HG02759 (cell line): ENCODE data around the gene OSBPL9.
"Not testable (repeated sequence)": the region's sequence is repeated elsewhere in the genome, so short reads cannot be mapped to it uniquely, and the experiment has no call there.

ENCODE experiments used
- ATAC-seq: cut with Tn5 transposase; IDR thresholded peaks from one replicate; pipeline ENCODE4 v1.9.1; 2021; ENCODE audit warnings: mild to moderate bottlenecking, moderate library complexity; ENCODE audit not compliant: unreplicated experiment

OSBPL9 gene

DNA sequence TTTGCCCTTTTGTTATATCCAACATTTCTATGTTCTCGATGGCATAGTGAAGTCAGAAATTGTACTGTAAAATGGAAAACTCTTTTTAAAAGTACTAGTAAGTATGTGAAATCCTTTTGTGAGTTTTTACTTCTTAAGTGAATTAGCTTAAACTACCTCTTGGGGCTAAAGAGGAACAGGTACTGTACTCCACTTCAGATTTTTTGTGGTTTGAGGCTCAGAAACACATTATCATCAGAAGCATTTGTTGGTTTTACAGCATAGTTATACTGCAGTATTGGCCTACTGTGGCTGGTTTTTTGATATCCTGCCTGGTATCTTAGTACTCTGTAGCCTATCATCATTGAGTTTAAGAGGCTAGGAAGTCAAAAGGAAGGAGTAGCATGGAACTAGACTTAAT is 144.5 kb downstream of the OSBPL9 start:
- no peak for ATAC-seq

DNA sequence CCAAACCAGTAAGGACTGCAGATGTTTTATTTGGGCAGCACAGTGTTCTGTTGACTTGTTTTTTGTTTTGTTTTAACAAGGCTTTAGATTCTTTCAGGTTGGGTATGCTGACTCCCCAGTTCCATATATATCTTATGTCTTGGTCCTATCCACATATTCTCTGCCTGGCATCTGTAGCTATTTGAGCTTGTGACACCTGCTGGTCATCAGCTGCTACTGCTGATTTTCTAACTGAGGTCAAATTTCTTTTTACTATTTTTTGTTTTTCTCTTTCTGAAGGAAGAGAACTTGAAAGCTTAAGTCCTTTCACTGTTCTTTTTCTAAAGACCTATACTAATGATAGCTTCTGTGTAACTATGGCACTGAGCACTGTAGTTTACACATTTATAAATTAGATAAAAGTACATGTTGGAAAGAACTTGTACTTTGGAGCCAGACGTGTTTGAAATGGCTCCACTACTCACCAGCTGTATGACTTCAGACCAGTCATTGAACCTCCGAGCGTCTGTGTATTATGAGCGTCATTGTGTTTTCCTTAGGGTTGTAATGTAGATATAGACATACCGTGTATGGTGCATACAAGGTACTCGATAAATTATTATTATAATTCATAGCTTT is 152.2 kb downstream of the OSBPL9 start:
- ATAC-seq = no peak

DNA sequence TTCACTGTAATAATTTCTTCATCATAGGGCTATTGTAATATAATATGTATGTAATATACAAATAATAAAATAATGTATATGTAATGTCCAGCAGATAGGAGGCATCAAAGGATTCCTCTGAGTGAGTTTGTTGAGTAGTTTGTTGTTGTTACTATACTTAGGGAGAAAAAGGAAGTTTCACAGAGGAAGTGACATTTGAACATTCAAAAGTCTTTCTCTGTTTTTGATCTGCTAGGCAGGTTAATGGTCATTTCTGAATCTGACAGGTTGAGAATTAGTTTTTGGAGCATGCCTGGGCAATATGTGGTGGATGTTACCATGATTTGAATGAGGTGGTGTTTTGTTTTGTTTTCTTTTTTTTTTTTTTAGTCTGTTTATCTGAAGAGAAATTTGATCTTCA is 159.5 kb downstream of the OSBPL9 start:
- ATAC-seq = no peak

DNA sequence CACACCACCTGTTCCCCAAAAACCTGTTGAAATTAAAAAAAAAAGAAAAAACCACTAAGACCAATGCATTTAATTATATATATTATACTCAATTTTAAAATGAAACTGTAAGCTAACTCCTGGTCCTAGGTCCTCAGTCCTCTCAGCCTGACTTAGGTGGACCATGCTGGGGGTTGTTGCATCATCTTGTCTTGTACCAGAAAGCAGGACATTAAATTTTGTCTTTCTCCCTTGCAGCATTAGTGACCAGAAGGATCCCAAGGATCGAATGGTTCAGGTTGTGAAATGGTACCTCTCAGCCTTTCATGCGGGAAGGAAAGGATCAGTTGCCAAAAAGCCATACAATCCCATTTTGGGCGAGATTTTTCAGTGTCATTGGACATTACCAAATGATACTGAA is 164.0 kb downstream of the OSBPL9 start:
- ATAC-seq = no peak

DNA sequence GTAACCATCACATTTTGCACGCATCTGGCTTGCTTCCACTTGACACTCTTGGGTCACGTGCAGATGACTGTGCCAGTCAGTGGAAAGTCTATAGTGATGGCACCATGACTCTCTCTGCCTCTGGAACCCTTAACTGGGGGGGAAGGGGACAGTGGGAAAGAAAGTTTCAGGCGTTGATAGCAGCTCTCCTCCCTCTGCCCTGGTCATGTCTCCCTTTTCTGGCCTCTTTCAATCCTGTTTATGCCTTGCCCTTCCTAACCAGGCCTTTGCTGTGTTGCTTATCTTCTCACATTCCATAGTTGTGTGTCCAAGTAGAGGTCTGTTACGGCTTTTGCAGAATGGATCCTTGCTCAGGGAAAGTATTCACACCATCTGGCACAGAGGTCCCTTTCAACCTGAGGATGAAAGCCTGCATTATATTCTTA is 168.1 kb downstream of the OSBPL9 start:
- no peak for ATAC-seq

DNA sequence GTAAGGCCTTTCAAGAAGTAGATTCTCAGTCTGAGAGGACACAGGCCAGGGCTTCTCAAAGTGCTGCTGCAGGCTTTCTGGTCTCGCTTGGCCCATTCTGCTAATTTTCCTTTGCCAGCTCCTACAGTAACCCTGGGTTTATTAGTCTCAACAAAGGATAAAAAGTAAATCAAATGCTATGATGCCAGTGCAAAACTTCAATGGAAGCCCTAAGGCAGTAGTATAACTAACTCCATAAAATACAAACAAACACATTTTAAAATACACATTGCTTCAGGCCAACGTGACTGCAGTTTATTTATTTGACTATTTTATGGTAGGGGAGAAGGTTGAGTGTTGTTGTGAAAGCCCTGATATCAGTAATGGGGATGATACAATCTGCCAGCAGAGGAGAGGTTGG is 172.0 kb downstream of the OSBPL9 start:
- ATAC-seq = no peak

DNA sequence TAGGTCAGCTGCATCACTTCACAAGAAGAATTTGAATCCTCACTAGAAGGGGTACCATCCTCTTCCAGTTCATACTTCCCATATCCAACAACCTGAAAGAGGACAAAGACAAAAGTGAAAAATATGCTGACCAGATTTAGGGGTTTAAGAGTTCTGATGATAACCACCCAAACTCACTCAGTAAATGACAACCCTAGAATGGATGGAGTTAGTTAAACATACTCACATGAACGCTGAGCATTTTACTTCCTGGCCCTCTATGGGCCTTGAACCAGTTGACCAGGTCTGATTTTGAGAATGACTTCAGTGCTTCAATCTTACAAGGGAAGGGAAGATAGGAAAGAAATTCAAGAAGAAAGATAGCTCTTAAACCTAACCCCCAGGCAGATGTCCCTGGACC is 172.4 kb downstream of the OSBPL9 start:
- ATAC-seq = no peak

DNA sequence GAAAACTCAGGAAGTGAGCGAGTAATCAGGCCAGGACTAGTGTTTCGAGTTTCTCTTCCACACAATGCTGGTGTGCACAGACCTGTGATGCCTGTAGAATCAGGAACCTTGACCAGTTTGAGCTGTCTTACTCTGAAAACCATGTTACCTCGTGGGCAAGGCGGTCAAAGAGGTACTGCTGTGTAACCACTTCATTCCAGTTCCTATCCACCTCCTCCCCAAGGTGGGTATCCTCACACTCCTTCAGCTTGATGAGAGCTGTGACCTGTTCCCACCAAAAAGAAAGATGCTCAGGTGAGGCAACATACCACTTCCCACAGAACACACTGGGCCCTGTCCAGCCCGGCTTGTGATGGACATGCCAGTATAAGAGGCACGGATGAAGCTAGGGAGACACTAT is 173.5 kb downstream of the OSBPL9 start:
- no peak for ATAC-seq

DNA sequence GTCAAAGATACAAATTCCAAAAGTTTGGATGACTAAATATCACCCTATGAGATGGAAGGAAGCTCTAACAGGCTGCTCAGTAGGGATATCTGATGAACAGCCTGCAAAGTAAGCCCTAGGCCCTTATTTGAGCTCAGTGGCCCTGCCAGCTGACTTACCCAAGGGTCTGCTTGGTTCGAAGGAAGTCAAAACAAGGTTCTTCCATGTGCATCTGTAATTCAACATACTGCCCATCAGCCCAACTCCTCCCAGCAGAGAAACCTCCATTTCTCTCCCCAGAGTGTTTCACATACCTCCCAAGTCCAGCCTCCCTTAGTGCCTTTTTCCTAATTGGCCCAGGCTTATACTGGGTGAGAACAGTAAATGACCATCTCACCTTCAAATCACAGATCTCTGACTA is 175.0 kb downstream of the OSBPL9 start:
- no peak for ATAC-seq

DNA sequence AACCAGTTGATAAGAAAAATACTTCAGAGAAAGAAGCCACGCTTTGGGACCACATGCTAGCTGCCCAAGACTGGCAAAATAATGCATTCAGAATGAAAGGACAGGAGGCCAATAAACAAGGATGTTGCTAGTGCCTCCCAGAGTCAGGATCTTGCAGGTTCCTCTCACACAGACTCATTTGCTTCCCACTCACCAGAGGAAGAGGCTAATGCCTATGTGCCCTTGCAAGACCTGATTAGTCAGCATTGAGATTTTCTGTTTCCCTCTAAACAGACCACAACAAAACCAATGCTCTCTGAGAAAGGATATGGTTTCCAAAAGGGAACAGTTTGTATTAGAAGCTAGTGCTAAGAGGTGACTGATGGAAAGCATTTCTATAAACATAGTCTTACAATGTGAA is 176.0 kb downstream of the OSBPL9 start:
- no peak for ATAC-seq

DNA sequence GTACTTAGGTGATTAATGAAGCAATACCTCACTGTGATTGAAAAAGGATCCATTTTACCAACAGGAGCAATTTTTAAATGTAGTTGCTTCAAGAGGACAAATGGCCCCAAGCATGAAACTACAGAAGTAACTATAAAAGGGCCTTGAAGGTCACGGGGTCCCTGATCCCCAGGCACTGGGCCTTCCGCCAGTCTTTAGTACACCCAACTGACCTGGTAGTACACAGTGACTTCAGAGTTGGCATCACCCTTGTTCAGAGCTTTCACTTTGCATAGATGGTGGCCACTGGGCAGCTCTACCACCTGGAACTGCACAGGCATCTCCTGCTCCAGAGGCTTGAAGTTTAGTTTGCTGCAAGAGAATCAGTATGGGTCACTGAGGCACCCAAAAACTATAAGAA is 177.4 kb downstream of the OSBPL9 start:
- no peak for ATAC-seq

DNA sequence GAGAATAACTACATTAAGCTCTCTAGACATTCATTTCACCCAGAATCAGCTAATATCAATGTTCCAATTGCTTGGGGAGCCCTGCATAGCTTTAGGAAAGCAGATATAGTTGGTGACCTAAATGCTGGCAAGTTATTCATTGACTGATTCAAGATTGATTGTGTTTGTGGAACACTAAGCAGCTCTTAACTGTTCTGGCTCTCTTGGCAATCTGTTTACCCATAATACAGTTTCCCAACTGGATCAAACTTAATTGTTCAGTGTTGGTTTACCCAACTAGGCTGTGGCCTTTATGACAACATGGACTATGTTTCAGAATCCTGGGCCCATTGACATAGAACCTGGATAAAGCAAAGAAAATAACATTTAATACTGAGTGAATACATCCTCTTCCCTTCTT is 178.0 kb downstream of the OSBPL9 start:
- ATAC-seq = no peak

DNA sequence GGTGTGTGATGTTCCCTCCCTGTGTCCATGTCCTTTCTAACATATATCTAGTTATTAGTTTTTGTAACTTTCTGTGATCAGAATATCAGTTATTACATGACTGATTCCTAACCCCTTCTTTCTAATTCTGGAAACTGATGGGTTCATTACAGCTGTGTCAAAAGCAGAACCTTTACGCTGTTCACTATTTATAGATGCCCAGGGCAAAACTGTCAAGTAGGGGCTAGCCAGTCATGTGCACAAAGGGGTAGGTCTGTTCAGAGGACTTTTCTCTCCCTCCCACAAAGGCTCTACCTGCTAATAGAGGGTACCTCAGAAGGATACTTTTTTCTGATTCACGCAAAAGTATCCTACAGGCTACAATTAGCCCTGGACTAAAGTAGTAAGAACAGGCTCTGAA is 182.5 kb downstream of the OSBPL9 start:
- ATAC-seq = no peak

DNA sequence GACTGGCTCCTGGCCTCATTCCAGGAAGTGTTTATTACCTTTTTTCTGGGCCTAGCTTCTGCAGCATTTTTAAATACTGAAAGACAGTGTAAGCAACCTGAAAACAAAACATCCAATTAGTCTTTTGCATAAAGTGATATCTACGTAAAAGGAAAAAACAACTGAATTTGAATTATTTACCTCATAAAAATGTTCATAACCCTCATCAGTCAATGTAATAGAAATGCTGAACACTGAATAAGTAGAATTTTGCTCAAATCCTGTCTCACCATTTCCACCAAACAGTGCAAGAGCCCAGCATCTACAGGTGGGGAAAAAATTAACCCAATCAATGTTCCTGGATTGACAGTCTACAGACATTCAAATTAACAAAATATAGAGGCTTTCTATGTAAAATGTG is 197.6 kb downstream of the OSBPL9 start:
- no peak for ATAC-seq

DNA sequence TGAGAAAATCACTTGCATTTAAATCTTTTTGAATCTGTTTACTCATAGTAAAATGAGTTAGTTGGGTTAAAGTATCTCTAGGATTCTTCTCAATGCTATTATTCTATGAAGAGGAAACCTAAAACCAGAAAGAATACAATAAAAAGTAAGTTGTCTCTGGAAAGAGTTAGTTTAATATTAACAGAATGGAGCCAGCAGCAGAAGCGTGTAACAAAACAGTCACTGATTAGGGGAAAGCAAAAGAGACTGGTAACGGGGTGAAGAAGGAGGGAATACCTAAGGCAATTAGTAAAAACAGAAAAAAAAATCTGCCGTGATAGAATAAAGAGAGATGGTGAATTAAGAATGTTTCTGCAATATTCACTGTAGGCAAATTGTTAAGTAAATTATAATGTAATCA is 201.6 kb downstream of the OSBPL9 start:
- ATAC-seq = no peak

DNA sequence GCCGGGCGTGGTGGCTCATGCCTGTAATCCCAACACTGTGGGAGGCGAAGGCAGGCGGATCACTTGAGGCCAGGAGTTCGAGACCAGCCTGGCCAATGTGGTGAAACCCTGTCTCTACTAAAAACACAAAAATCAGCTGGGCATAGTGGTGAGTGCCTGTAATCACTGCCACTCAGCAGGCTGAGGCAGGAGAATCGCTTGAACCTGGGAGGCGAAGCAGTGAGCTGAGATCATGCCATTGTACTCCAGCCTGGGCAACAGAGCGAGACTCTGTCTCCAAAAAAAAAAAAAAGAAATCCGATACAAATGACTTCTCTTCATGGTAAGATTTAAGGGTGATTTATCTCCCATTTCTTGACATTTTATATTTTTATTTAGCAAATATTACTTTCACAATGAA is 202.1 kb downstream of the OSBPL9 start:
- ATAC-seq = not testable (repeated sequence)

DNA sequence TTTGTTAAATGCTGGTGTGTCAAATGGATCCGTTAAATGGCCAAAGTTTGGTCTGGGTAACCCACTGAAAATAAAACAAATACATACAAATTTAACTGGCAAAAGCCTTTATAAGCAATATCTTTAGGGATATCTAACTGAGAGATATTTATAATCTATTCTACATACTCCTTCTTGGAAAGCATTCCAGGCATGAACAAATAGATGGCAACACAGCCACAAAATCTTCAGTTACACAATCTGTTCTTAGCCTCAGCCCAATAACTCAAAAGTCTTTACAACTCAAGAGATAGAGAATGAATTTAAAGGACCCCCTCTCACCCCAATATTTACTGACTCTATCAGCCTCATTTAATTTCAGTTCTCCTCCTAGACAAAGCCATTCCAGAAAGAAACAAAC is 202.9 kb downstream of the OSBPL9 start:
- no peak for ATAC-seq

DNA sequence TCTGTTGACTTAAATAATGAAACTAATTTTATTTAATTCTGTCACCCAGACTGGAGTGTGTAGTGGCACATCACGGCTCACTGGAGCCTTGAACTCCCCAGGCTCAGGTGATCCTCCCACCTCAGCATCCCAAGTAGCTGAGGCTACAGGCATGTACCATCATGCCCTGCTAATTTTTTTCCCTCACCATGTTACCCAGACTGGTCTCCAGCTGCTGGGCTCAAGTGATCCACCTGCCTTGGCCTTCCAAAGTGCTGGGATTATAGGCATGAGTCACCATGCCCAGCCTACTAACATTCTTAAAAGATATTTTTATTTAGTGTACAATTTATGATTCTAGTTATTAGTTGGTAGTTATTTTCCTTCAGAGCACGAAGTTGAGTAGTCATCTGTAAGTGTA is 212.2 kb downstream of the OSBPL9 start:
- no peak for ATAC-seq

DNA sequence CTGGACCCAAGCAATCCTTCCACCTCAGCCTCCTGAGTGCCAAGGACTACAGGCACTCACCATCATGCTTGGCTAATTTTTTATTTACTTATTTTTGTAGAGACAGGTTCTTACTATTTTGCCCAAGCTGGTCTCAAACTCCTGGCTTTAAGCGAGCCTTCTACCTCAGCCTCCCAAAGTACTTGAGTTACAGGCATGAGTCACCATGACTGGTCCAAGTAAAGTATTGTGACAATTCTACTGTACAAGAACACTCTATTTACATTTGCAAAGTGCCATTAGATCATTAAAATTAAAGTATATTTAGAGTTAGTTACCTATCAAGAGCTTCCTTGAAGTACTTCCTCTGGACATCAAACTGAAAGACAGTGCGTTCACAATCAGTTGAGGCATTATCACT is 216.8 kb downstream of the OSBPL9 start:
- no peak for ATAC-seq

DNA sequence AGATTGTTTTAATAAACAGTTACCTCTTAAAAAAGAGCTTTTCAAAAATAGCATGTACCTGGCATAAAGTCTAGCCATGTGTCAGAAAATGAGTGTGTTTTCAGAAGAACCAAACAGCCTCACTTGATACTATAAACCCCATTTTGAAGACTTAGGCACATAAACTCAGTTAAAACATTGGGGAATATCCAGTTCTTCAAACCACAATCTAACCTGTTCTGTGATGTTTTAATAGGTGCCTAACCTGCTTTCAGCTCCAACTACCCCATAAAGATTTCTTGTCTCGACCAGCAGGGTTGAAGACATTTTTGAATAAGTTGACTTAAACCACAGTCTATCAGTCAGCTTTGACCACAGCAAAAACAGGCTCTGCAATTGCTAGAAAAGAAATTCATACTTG is 220.4 kb downstream of the OSBPL9 start:
- no peak for ATAC-seq
